Testis (tissue), 3 donors: ENCODE data around the gene CACNA2D3. TPM values are rescaled to one million over a fixed set of nuclear protein-coding genes. Genes with fewer than 3 reads are reported as not detected.

Experiments used
- DNase-seq: peaks from one replicate; pipeline ENCODE4 v3.0.0-alpha.2; 2019
- H3K27ac ChIP-seq, 2 donors: fragments of 200-600 bp; sonication (generic); one replicate each; pipeline ENCODE4 v1.5.1; 2019
- H3K27me3 ChIP-seq: fragments of 200-600 bp; sonication (generic); one replicate; pipeline ENCODE4 v1.5.1; 2019
- H3K36me3 ChIP-seq: fragments of 200-600 bp; sonication (generic); one replicate; pipeline ENCODE4 v1.5.1; 2017; ENCODE audit warnings: low read depth; ENCODE audit errors: missing control alignments
- H3K4me1 ChIP-seq: fragments of 200-600 bp; sonication (generic); one replicate; pipeline ENCODE4 v1.5.1; 2019
- H3K4me3 ChIP-seq, 2 donors: fragments of 200-600 bp; sonication (generic); one replicate each; pipeline ENCODE4 v1.5.1; 2017 to 2019
- H3K9me3 ChIP-seq: fragments of 200-600 bp; sonication (generic); one replicate; pipeline ENCODE4 v1.5.1; 2017
- CTCF ChIP-seq, 3 experiments: fragments of 450-650 bp in 2 of 3; fragments of 200-600 bp in 1 of 3; sonication (generic) in 1 of 3; IDR thresholded peaks; one replicate each; pipeline ENCODE4 v1.5.1; 2016 to 2019; ENCODE audit warnings: antibody characterized with exemption in 3 of 3, mild to moderate bottlenecking in 2 of 3, moderate library complexity in 1 of 3
- POLR2A ChIP-seq: fragments of 450-650 bp; IDR thresholded peaks from one replicate; pipeline ENCODE4 v1.6.1; 2017; ENCODE audit warnings: antibody characterized with exemption, mild to moderate bottlenecking, moderate library complexity
- WGBS, 2 donors: methylation state at CpG; one replicate each; pipeline ENCODE4 v1.1.5; 2018; 5-methylcytosine and 5-hydroxymethylcytosine counted together
- intact Hi-C: fragments of 100-400 bp; cut with DNase I; formaldehyde crosslinking; loops from one replicate; pipeline ENCODE4 v1.15.1; 2023; ENCODE audit warnings: low total_unique reads
- polyA plus RNA-seq: library from polyadenylated mRNA; stranded (reverse); fragments of 350-450 nt; fragmentation: Illumina TruSeq; extraction: RNeasy Lipid Tissue Mini Kit (QIAGEN cat#74804); gene quantifications from one replicate; pipeline ENCODE4 v1.2.3, GENCODE V29; 2014; ENCODE audit warnings: low read depth, low replicate concordance; ENCODE audit not compliant: insufficient read depth
- total RNA-seq, 2 donors: library from RNA; depleted of rRNA; stranded (reverse); fragments of >200 nt; gene quantifications; one replicate each; pipeline ENCODE4 v1.2.3, GENCODE V29; 2016

Gene CACNA2D3
- total and polyA plus RNA-seq, 3 donors from 2014 or later = 10.1 to 16.5 (median 11.2) TPM

DNA sequence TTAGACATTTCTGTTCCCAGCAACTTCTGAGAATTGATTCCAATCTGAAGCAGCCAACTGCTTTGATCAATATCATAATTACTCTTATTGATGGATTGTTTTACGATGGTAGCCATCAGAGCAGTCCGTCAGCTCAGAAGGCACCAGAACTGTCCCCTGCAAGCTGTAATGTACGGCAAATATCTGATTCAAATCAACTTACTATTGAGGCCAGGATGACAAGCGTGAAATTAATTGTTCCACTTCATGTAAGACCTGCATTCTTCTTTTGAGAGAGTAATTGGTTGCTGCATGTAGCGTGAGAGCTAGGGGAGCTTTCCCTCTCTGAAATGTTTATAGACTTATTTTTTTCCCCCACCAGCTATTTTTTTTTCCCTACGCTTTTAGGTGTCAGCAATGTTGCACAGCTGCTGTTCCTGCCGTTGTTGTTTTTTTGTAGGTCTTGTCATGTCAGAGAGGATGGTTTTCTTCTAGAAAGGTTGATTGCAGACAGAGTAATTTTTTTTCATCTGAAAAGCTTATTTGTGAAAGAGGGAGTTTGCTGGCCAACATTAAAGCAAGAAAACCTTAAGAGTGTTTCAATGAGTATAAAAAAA lies 134.9 kb downstream of the CACNA2D3 start:
- WGBS, 2 donors = 93 to 94% methylated on average over 7 of the region's 7 CpGs
- Histone ChIP-seq H3K36me3 (no peaks in the 10 kb centered on the region), H3K27me3 (no peaks in the 10 kb centered on the region), H3K9me3 (no peaks in the 10 kb centered on the region), H3K4me3 (no peak overlapping the region), H3K4me1 (no peaks in the 10 kb centered on the region), H3K27ac (no peak overlapping the region)
- TF ChIP-seq CTCF (IDR thresholded peaks at IDR 0.05) (no peak), POLR2A (no peak)
- no peak for DNase-seq
- intact Hi-C loops = no loop called here

DNA sequence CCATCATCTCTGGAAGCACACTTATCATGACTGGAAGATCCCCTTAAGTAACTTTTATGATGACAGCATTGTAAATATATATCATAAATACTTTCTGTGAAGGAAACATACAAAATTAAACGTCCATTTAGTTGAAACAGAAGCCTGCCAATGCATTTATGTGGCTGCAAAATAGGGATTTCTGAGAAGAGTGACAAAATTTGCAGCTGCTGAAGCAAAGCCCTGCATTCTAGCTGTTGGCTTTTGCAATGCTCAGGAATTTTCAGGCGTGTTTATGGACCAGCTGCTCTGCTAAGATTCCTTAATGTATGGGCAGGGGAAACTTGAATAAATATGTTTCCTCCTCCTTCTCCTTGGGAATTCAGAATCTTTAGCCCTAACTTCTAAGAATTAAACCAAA lies 137.3 kb downstream of the CACNA2D3 start:
- no peaks in the 10 kb centered on the region for H3K27me3 ChIP-seq
- WGBS, 2 donors = 83 to 91% methylated on average over 2 of the region's 2 CpGs
- intact Hi-C loops = no loop called here
- no peak for DNase-seq
- no peaks in the 10 kb centered on the region for H3K4me1 ChIP-seq
- TF ChIP-seq CTCF (IDR thresholded peaks at IDR 0.05) (no peak), POLR2A (no peak)
- H3K4me3 ChIP-seq = no peak overlapping the region
- H3K9me3 ChIP-seq = no peaks in the 10 kb centered on the region
- H3K27ac ChIP-seq = no peak overlapping the region
- no peaks in the 10 kb centered on the region for H3K36me3 ChIP-seq

DNA sequence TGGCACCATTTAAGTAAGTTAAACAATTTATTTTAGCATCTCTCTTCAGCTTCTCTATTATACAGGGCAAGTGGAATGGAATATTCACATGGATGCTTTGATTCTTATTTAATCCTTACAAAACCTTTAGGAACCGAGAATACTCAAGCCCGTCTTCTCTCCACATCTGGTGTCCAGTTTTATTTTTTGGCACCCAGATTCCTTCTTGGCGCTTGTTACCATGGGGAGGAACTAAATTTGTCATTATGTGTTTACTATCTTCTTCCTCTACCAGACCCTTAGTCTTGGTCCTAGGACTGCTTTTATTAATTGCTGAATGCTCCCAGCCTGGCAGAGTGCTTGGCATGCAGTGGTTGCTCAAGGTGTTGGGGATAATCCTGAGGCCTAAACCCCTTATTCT lies 138.8 kb downstream of the CACNA2D3 start:
- TF ChIP-seq CTCF (IDR thresholded peaks at IDR 0.05) (no peak), POLR2A (no peak)
- Histone ChIP-seq H3K27me3 (no peaks in the 10 kb centered on the region), H3K4me3 (no peak overlapping the region), H3K4me1 (no peaks in the 10 kb centered on the region), H3K9me3 (no peaks in the 10 kb centered on the region), H3K27ac (no peak overlapping the region), H3K36me3 (no peaks in the 10 kb centered on the region)
- no peak for DNase-seq
- WGBS, 2 donors = 59 to 63% methylated on average over 3 of the region's 3 CpGs
- intact Hi-C loops = no loop called here

DNA sequence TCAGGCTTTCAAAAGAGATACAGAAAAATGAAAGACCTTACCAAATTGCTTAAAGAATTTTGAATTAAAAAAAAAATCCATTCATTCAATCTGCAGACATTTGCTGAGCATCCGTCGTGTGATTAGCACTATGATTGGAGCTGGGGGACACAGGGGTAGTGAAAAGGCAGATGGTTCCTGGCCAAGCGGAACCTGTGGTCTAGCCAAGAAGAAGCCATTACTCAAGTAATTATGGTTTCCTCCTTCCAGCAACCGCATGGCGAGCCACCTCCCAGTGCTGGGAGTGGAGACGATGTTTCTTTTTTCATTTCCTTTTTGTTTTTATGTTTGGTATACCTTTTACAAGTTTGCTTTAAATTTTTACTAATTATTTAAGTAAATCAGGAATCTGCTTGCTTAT lies 140.2 kb downstream of the CACNA2D3 start:
- TF ChIP-seq CTCF (IDR thresholded peaks at IDR 0.05) (no peak), POLR2A (no peak)
- Histone ChIP-seq H3K36me3 (no peaks in the 10 kb centered on the region), H3K4me1 (no peaks in the 10 kb centered on the region), H3K4me3 (no peak overlapping the region), H3K27me3 (no peaks in the 10 kb centered on the region), H3K27ac (no peak overlapping the region), H3K9me3 (no peaks in the 10 kb centered on the region)
- intact Hi-C loops = no loop called here
- WGBS, 2 donors = 84 to 87% methylated on average over 6 of the region's 6 CpGs
- no peak for DNase-seq

DNA sequence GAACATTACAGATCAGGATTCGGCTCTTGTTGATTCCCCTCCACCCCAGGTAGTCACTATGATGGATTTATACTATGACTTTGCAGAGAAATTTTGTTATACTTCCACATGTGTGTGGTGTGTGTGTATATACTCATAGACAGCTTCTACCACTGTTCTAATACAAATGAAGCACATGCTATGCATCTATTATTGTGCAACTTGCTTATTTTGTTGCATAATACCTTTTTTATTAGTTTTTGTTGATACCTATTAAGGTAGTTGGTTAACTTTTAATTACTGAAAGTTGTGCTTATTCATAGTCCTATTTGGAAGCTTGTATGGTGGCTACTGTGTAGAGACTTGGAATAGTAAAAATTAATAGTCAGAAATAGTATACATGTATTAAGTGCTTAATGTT lies 140.6 kb downstream of the CACNA2D3 start:
- no peak for TF ChIP-seq CTCF (IDR thresholded peaks at IDR 0.05)
- no peak for TF ChIP-seq POLR2A
- no peak overlapping the region for H3K4me3 ChIP-seq
- H3K27me3 ChIP-seq = no peaks in the 10 kb centered on the region
- DNase-seq = no peak
- no peaks in the 10 kb centered on the region for H3K36me3 ChIP-seq
- H3K27ac ChIP-seq = no peak overlapping the region
- H3K4me1 ChIP-seq = no peaks in the 10 kb centered on the region
- intact Hi-C loops = no loop called here
- 81 to 83% methylated on average over 1 of the region's 1 CpG for WGBS, 2 donors
- H3K9me3 ChIP-seq = no peaks in the 10 kb centered on the region
